HepG2 (cell line): ENCODE data around the gene ODC1. TPM values are rescaled to one million over a fixed set of nuclear protein-coding genes. Genes with fewer than 3 reads are reported as not detected.

Experiments
- FOXA1 ChIP-seq, 2 experiments: fragments of 450-650 bp in 1 of 2; sonication (generic) in 1 of 2; formaldehyde crosslinking in 1 of 2; IDR thresholded peaks; 2 replicates each; pipeline versions ENCODE4 v1.4.0 to v1.6.1; 2016 to 2020; ENCODE audit warnings: missing genetic modification reagents in 1 of 2
- GABPA ChIP-seq, 2 experiments: IDR thresholded peaks; 2 replicates each; pipeline ENCODE4 v1.6.1; 2011 to 2016; ENCODE audit warnings: low read depth in 2 of 2, low read length in 1 of 2, missing biosample characterization in 1 of 2, missing genetic modification characterization in 1 of 2
- LCORL ChIP-seq, 2 experiments: fragments of 450-650 bp in 1 of 2; sonication (generic) in 1 of 2; formaldehyde crosslinking in 1 of 2; IDR thresholded peaks; 2 replicates each; pipeline versions ENCODE4 v1.5.0 to v1.6.1; 2017 to 2020; ENCODE audit warnings: antibody characterized with exemption in 1 of 2, missing genetic modification reagents in 1 of 2
- MATR3 ChIP-seq: sonication (generic); formaldehyde crosslinking; IDR thresholded peaks from 2 replicates; pipeline ENCODE4 v1.4.0; 2020; ENCODE audit warnings: missing genetic modification reagents
- ZFP90 ChIP-seq: sonication (generic); formaldehyde crosslinking; IDR thresholded peaks from 2 replicates; pipeline ENCODE4 v1.8.0; 2022; ENCODE audit warnings: missing genetic modification reagents, mild to moderate bottlenecking, inconsistent platforms, borderline replicate concordance
- ZNF263 ChIP-seq: sonication (generic); formaldehyde crosslinking; IDR thresholded peaks from 2 replicates; pipeline ENCODE4 v1.4.0; 2020; ENCODE audit warnings: missing genetic modification reagents
- ZNF737 ChIP-seq: sonication (generic); formaldehyde crosslinking; IDR thresholded peaks from 2 replicates; pipeline ENCODE4 v1.5.0; 2020; ENCODE audit warnings: missing genetic modification reagents, mild to moderate bottlenecking, borderline replicate concordance
- polyA plus RNA-seq, 8 experiments: library from polyadenylated mRNA; depleted of rRNA in 3 of 8; stranded (reverse) in 7 of 8; unstranded in 1 of 8; fragments of >200 nt; fragmentation: Illumina TruSeq in 4 of 8; extraction: Trizol in 4 of 8; gene quantifications; 2 replicates each; pipeline versions ENCODE4 v1.2.1 to v1.2.3, GENCODE V29; 2011 to 2016; ENCODE audit warnings: low read depth in 4 of 8, missing spikeins in 1 of 8, mixed read lengths in 1 of 8; ENCODE audit not compliant: insufficient read depth in 1 of 8
- total RNA-seq, 5 experiments: library from RNA; depleted of rRNA; stranded (reverse); fragments of >200 nt; fragmentation: Illumina TruSeq; extraction: Trizol; gene quantifications; 2 replicates each; pipeline ENCODE4 v1.2.3, GENCODE V29; 2016; ENCODE audit warnings: low read depth in 1 of 5
- TF ChIP-seq, protein P1 (sequence below): sonication (generic); formaldehyde crosslinking; IDR thresholded peaks from 2 replicates; pipeline ENCODE4 v1.5.0; 2020; ENCODE audit warnings: mild to moderate bottlenecking, missing genetic modification reagents, borderline replicate concordance
- TF ChIP-seq, protein P2 (sequence below): sonication (generic); formaldehyde crosslinking; IDR thresholded peaks from 2 replicates; pipeline ENCODE4 v1.5.0; 2020; ENCODE audit warnings: mild to moderate bottlenecking, missing genetic modification reagents, borderline replicate concordance
- TF ChIP-seq, protein P3 (sequence below): sonication (generic); formaldehyde crosslinking; IDR thresholded peaks from one replicate; pipeline ENCODE4 v1.5.1; 2020; ENCODE audit warnings: mild to moderate bottlenecking, missing genetic modification reagents; ENCODE audit errors: not compliant biosample characterization

ODC1 gene
- total and polyA plus RNA-seq, 2 of the 13 experiments (the other 11 are each of a cell fraction or from before 2014, with no cell fraction given) = 142 to 371 TPM

DNA sequence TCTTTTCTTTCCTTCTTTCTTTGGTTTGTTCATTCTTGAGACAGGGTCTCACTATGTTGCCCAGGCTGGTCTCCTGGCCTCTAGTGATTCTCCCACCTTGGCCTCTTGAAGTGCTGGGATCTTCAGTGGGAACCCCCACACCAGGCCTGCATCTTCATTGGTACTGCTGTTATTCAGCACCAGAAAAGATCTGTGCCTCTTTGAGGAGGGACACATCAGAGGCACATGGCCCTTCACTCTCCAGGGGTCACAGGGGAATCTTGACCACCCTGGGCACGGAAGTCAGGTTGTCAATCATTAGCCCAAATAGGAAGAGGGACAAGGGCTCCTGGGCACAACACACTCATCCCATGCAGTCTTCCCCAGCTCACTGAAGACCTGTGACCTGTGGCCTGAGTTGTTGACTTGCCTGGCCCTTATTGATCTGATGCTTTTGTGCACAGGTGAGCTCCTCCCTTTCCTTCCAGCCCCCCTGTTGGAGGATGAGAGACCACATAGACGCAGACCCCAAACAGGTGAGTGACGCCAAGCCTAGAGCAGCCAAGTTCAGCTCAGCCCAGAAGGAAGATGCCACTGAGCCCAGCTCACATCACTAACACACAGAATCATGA is 33.0 kb upstream of the ODC1 start (continued):
- TF ChIP-seq, protein P1, sequence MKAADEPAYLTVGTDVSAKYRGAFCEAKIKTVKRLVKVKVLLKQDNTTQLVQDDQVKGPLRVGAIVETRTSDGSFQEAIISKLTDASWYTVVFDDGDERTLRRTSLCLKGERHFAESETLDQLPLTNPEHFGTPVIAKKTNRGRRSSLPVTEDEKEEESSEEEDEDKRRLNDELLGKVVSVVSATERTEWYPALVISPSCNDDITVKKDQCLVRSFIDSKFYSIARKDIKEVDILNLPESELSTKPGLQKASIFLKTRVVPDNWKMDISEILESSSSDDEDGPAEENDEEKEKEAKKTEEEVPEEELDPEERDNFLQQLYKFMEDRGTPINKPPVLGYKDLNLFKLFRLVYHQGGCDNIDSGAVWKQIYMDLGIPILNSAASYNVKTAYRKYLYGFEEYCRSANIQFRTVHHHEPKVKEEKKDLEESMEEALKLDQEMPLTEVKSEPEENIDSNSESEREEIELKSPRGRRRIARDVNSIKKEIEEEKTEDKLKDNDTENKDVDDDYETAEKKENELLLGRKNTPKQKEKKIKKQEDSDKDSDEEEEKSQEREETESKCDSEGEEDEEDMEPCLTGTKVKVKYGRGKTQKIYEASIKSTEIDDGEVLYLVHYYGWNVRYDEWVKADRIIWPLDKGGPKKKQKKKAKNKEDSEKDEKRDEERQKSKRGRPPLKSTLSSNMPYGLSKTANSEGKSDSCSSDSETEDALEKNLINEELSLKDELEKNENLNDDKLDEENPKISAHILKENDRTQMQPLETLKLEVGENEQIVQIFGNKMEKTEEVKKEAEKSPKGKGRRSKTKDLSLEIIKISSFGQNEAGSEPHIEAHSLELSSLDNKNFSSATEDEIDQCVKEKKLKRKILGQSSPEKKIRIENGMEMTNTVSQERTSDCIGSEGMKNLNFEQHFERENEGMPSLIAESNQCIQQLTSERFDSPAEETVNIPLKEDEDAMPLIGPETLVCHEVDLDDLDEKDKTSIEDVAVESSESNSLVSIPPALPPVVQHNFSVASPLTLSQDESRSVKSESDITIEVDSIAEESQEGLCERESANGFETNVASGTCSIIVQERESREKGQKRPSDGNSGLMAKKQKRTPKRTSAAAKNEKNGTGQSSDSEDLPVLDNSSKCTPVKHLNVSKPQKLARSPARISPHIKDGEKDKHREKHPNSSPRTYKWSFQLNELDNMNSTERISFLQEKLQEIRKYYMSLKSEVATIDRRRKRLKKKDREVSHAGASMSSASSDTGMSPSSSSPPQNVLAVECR (CRISPR knock-in tag) = peak; percentile 35; the same call in 1 of the 2 replicates
- TF ChIP-seq ZNF263 = peak; percentile 89
- no peak for TF ChIP-seq LCORL (IDR thresholded peaks at IDR 0.05)
- TF ChIP-seq LCORL (CRISPR knock-in tag; IDR thresholded peaks at IDR 0.05) = peak; percentile 84
- no peak for TF ChIP-seq ZNF737
- TF ChIP-seq ZFP90 (CRISPR knock-in tag) = no peak
- no peak for TF ChIP-seq FOXA1 (IDR thresholded peaks at IDR 0.05)
- peak; percentile 60; the same call in 1 of the 2 replicates for TF ChIP-seq FOXA1 (CRISPR knock-in tag; IDR thresholded peaks at IDR 0.05)
- TF ChIP-seq, protein P2, sequence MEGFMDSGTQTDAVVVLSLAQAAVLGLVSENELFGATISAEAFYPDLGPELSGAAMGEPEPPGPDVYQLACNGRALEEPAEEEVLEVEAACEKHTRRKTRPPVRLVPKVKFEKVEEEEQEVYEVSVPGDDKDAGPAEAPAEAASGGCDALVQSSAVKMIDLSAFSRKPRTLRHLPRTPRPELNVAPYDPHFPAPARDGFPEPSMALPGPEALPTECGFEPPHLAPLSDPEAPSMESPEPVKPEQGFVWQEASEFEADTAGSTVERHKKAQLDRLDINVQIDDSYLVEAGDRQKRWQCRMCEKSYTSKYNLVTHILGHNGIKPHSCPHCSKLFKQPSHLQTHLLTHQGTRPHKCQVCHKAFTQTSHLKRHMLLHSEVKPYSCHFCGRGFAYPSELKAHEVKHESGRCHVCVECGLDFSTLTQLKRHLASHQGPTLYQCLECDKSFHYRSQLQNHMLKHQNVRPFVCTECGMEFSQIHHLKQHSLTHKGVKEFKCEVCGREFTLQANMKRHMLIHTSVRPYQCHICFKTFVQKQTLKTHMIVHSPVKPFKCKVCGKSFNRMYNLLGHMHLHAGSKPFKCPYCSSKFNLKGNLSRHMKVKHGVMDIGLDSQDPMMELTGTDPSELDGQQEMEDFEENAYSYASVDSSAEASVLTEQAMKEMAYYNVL (CRISPR knock-in tag) = peak; percentile 70; the same call in 1 of the 2 replicates
- TF ChIP-seq, protein P3, sequence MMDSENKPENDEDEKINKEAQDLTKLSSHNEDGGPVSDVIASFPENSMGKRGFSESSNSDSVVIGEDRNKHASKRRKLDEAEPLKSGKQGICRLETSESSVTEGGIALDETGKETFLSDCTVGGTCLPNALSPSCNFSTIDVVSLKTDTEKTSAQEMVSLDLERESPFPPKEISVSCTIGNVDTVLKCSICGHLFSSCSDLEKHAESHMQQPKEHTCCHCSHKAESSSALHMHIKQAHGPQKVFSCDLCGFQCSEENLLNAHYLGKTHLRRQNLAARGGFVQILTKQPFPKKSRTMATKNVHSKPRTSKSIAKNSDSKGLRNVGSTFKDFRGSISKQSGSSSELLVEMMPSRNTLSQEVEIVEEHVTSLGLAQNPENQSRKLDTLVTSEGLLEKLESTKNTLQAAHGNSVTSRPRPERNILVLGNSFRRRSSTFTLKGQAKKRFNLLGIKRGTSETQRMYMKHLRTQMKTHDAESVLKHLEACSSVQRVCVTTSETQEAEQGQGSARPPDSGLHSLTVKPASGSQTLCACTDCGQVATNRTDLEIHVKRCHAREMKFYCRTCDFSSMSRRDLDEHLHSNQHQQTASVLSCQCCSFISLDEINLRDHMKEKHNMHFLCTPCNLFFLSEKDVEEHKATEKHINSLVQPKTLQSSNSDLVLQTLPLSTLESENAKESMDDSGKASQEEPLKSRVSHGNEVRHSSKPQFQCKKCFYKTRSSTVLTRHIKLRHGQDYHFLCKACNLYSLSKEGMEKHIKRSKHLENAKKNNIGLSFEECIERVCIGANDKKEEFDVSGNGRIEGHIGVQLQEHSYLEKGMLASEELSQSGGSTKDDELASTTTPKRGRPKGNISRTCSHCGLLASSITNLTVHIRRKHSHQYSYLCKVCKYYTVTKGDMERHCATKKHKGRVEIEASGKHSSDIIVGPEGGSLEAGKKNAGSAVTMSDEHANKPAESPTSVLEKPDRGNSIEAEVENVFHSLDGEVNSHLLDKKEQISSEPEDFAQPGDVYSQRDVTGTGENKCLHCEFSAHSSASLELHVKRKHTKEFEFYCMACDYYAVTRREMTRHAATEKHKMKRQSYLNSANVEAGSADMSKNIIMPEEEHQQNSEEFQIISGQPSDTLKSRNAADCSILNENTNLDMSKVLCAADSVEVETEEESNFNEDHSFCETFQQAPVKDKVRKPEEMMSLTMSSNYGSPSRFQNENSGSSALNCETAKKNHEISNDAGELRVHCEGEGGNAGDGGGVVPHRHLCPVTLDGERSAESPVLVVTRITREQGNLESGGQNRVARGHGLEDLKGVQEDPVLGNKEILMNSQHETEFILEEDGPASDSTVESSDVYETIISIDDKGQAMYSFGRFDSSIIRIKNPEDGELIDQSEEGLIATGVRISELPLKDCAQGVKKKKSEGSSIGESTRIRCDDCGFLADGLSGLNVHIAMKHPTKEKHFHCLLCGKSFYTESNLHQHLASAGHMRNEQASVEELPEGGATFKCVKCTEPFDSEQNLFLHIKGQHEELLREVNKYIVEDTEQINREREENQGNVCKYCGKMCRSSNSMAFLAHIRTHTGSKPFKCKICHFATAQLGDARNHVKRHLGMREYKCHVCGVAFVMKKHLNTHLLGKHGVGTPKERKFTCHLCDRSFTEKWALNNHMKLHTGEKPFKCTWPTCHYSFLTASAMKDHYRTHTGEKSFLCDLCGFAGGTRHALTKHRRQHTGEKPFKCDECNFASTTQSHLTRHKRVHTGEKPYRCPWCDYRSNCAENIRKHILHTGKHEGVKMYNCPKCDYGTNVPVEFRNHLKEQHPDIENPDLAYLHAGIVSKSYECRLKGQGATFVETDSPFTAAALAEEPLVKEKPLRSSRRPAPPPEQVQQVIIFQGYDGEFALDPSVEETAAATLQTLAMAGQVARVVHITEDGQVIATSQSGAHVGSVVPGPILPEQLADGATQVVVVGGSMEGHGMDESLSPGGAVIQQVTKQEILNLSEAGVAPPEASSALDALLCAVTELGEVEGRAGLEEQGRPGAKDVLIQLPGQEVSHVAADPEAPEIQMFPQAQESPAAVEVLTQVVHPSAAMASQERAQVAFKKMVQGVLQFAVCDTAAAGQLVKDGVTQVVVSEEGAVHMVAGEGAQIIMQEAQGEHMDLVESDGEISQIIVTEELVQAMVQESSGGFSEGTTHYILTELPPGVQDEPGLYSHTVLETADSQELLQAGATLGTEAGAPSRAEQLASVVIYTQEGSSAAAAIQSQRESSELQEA (CRISPR knock-in tag) = no peak
- TF ChIP-seq GABPA (IDR thresholded peaks at IDR 0.05; ENCODE audit: low read depth, low read length) = peak; percentile 42; the same call in 1 of the 2 replicates
- TF ChIP-seq GABPA (CRISPR knock-in tag; IDR thresholded peaks at IDR 0.05; ENCODE audit: low read depth) = peak; percentile 83
- no peak for TF ChIP-seq MATR3 (CRISPR knock-in tag)
